Measurements from ENCODE around the gene PRKAG2.

PRKAG2 gene

DNA sequence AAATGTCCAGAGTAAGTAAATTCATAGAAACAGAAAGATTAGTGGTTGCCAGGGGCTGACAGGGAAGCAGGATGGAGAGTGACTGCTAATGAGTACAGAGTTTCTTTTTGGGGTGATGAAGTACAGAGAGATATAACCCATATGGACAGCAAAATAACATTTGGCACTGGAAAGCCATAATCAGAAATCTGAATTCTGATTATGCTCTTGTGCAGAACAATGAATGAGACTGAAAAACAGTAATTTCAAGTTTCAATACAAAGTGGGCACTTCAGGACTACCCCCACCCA lies 361.7 kb downstream of the PRKAG2 start:
- DNase-seq (ENCODE audit: low read depth), result no peak

GRCh38 chr7:151514461-151515275 lies 362.2 kb downstream of the PRKAG2 start:
- DNase-seq (ENCODE audit: low read depth), result no peak

GRCh38 chr7:151513133-151513532 lies 363.8 kb downstream of the PRKAG2 start:
- no peak for DNase-seq (ENCODE audit: low read depth)

- no peak for DNase-seq (ENCODE audit: low read depth)
Measured at GRCh38 chr7:151512353-151512752, 364.6 kb downstream of the PRKAG2 start.

DNA sequence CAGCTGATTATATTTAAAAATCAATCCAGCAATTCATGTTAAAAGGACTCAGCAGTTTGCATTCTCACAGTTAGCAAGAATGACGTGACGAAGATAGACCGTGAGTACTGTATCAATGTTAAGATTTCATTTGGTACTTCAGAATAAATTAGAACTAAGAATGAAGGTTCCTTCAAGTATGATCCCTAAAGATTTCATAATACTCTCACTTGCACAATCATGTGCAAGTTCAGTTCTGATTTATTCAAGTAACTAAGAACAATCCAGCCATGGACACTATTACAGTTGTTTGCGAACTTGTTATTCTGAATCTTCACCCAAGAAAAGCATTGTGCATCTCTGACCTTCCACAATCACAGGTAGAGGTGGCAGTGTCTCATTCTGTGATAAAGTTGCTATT lies 365.0 kb downstream of the PRKAG2 start:
- no peak for DNase-seq (ENCODE audit: low read depth)

DNA sequence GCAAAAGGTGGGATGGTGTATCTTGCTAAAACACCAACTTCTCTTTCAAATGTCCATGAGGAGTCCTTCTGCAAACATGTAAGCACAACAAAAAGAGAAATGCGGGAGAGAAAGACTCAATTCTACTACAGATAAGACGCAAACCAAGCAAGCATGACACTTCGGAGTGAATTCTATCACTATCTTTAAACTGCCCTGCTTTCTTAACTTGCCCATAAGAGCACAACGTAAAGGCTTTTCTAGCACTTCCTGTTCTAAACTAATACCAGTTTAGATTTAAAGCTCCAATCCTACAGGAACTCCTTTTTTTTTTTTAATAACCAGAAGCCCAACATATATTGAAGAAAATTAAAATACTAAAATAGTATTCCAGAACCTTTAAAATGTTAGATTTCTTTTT lies 365.6 kb downstream of the PRKAG2 start:
- no peak for DNase-seq (ENCODE audit: low read depth)

DNA sequence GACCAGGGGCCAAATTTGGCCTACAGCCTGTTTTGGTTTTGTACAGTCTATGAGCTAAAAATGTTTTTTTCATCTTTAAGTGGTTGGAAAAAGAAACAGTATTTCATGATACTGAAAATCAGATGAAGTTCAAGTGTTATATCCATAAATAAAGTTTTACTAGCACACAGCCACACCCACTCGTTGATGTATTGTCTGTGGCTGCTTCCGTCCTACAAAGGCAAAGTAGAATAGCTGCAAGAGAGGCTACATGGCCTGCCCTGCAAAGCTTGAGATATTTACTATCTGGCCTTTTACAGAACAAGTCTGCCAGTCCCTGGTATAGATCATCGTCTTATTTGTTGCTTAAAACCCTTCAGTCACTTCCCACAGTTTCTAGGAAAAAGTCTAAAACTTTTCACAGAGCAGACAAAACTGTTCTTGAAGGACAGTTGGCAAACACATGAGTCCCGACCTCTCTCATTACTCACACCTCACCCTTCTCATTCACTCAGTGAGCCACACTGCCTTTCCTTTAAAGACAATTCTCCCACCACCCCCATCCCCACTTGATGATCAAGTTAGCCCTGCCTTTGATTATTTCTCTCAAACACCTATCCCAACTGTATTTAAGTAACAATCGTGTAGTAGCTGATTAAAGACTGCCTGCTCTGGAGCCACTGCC lies 367.1 kb downstream of the PRKAG2 start:
- no peak for DNase-seq (ENCODE audit: low read depth)

GRCh38 chr7:151508991-151509390 lies 367.9 kb downstream of the PRKAG2 start:
- DNase-seq (ENCODE audit: low read depth), result no peak

GRCh38 chr7:151507806-151508205 lies 369.1 kb downstream of the PRKAG2 start:
- DNase-seq (ENCODE audit: low read depth), result no peak

DNA sequence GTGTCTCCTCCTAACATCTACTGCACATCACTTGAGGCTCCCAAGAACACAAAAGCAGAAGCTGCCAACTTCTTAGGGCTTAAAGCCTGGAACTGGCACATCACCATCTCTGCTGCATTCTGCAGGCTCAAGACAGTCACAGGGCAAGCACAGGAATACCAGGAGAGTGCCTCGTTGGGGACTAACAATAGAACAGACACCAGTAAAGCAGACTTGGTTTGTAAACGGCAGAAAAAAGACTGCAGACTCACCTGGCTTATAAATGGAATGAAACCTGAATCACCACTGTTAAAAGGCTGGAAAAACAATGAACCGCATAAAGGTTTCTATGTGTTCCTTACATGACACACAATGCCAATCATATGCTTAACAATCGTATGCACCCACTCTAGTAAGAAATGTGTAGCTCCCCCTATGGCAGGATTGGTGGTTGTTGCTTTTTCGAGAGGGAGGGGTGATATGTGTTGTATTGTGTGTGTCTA lies 370.0 kb downstream of the PRKAG2 start:
- DNase-seq (ENCODE audit: low read depth), result no peak

Data from GM04504 (cell line).